ENCODE measurements around the gene CBY3.
"Not testable (repeated sequence)": the region's sequence is repeated elsewhere in the genome, so short reads cannot be mapped to it uniquely, and the experiment has no call there.

Gene CBY3

GRCh38 chr5:179680780-179681401 lies at the start of gene CBY3:
TSS of gene CBY3 (minus strand) at chr5:179681034. CDS start at chr5:179680918, 116 bp downstream.
- DNase-seq: no peak

GRCh38 chr5:179730356-179730755 lies 49.5 kb upstream of the CBY3 start:
- DNase-seq: no peak

GRCh38 chr5:179729727-179730126 lies 48.9 kb upstream of the CBY3 start:
- DNase-seq: no peak

- no peak for DNase-seq
These were observed 48.5 kb upstream of the CBY3 start for GRCh38 chr5:179729303-179729702.

GRCh38 chr5:179727106-179727505 lies 46.3 kb upstream of the CBY3 start:
- no peak for DNase-seq

GRCh38 chr5:179724163-179724562 lies 43.3 kb upstream of the CBY3 start:
- DNase-seq: no peak

- no peak for DNase-seq
These were observed 39.4 kb upstream of the CBY3 start for GRCh38 chr5:179720222-179720621.

GRCh38 chr5:179716286-179716685 lies 35.5 kb upstream of the CBY3 start:
- no peak for DNase-seq

GRCh38 chr5:179700401-179700918 lies 19.6 kb upstream of the CBY3 start:
- DNase-seq: no peak

- peak; percentile 48 for DNase-seq
These were observed 18.9 kb upstream of the CBY3 start for GRCh38 chr5:179699616-179700237.

- no peak for DNase-seq
These were observed 18.2 kb upstream of the CBY3 start, which contains the start of gene CANX for GRCh38 chr5:179698935-179699615. TSS of gene CANX (plus strand) at chr5:179698967. CDS start at chr5:179705682, 6,715 bp downstream.

GRCh38 chr5:179697993-179698934 lies 17.4 kb upstream of the CBY3 start:
- peak; percentile 99 for DNase-seq

- DNase-seq: not testable (repeated sequence)
These were observed 16.7 kb upstream of the CBY3 start for GRCh38 chr5:179697543-179697942.

- no peak for DNase-seq
These were observed 16.3 kb upstream of the CBY3 start for GRCh38 chr5:179697108-179697507.

- no peak for DNase-seq
These were observed 15.8 kb upstream of the CBY3 start for GRCh38 chr5:179696603-179697002.

- DNase-seq: no peak
These were observed 13.7 kb upstream of the CBY3 start for GRCh38 chr5:179694561-179694960.

- not testable (repeated sequence) for DNase-seq
These were observed 8.4 kb upstream of the CBY3 start for GRCh38 chr5:179689212-179689611.

- no peak for DNase-seq
These were observed 637 bp downstream of the CBY3 start for GRCh38 chr5:179680014-179680779.

GRCh38 chr5:179679014-179679674 lies 1.7 kb downstream of the CBY3 start:
- DNase-seq: peak; percentile 81

GRCh38 chr5:179678223-179679013 lies 2.4 kb downstream of the CBY3 start:
- peak; percentile 96 for DNase-seq

All from right forelimb (tissue), 1 donor.